ENCODE results near the gene ARL14EP.

- no peak for TF ChIP-seq CTCF (IDR thresholded peaks at IDR 0.05; ENCODE audit: low read length)
- TF ChIP-seq EZH2phosphoT487 (IDR thresholded peaks at IDR 0.05; ENCODE audit: low read length), result no peak
- TF ChIP-seq EZH2 (optimal IDR thresholded peaks at IDR 0.05; ENCODE audit: low read depth, low read length), result no peak
These were observed 40.6 kb upstream of the ARL14EP start for GRCh38 chr11:30282289-30282631.

Measured in MM.1S (cell line).